ENCODE results near the gene LAMP2. TPM values are rescaled to one million over a fixed set of nuclear protein-coding genes. Genes with fewer than 3 reads are reported as not detected.

The LAMP2 gene
- total and polyA plus RNA-seq, 9 of the 15 experiments (the other 6 are each of a cell fraction or from before 2014, with no cell fraction given), result 22.3 to 77.7 (median 48.6) TPM

GRCh38 chrX:120463241-120463640, 5.9 kb downstream of the LAMP2 start (continued):
- no peak for TF ChIP-seq ELK1 (CRISPR knock-in tag; IDR thresholded peaks at IDR 0.05)
- no peak for TF ChIP-seq ID3 (CRISPR knock-in tag; IDR thresholded peaks at IDR 0.05)
- no peak for TF ChIP-seq ID3 (tag; IDR thresholded peaks at IDR 0.05)
- TF ChIP-seq ZNF644 (tag; IDR thresholded peaks at IDR 0.05; ENCODE audit: low read depth), result no peak

- Histone ChIP-seq H2AFZ (ENCODE audit: low read depth, low read length) (no peak overlapping the region), H3K4me2 (ENCODE audit: insufficient read depth, low read length) (no peak overlapping the region), H3K9me3 (replicated peaks; ENCODE audit: control insufficient read depth, insufficient read depth, low read depth, low read length) (no peaks in the 10 kb centered on the region), H3K9ac (ENCODE audit: insufficient read depth in 1 of 2, low read depth in 2 of 2, low read length in 2 of 2) (no peak overlapping the region; a peak in 1 of 4 replicates), H3K4me3 (no peak overlapping the region), H3K4me1 (replicated peaks in 1 of 2; ENCODE audit: control insufficient read depth in 2 of 2, insufficient read depth in 2 of 2, low read length in 2 of 2) (peaks cover 4 to 29% of the 10 kb centered on the region in 2 experiments; a peak in 4 of 5 replicates), H3K36me3 (ENCODE audit: control insufficient read depth, insufficient read depth, low read length) (no peaks in the 10 kb centered on the region; the same call in 1 of the 3 replicates), H3K79me2 (ENCODE audit: control insufficient read depth, insufficient read depth, low read length) (peaks cover 81% of the 10 kb centered on the region), H3K27me3 (ENCODE audit: control insufficient read depth in 2 of 2, insufficient read depth in 2 of 2, low read length in 2 of 2) (no peaks in the 10 kb centered on the region), H4K20me1 (replicated peaks; ENCODE audit: control insufficient read depth, insufficient read depth, low read length) (no peaks in the 10 kb centered on the region; the same call in 1 of the 2 replicates), H3K9me1 (ENCODE audit: control insufficient read depth, insufficient read depth, low read length) (no peaks in the 10 kb centered on the region), H3K27ac (ENCODE audit: extremely low read depth, low read depth, low read length) (peak overlapping the region; percentile 48; the same call in 1 of the 3 replicates)
- in situ Hi-C loops (cut with MboI), result no loop called here
- whole genome bisulfite sequencing (ENCODE audit: insufficient coverage, low coverage, missing lambda C conversion rate), result 8% methylated on average over 2 of the region's 2 CpGs
- no TSS peak for BruUV-seq (replicated peaks)
- ChIA-PET POLR2A (interaction anchor here (0.7 to 2.1 kb wide), 4 partner anchors 8 to 24 kb away, joined by 3 to 6 read pairs (median 4); no protein-coding TSS in a partner anchor), CTCF (ENCODE audit: low intra/inter-chr PET ratio) (no interaction called here)
- intact Hi-C loops (cut with micrococcal nuclease), result no loop called here
- DNase-seq (ENCODE audit: extremely low read depth in 1 of 4, low spot score in 3 of 4), result peak in 1 of 4 experiments; percentile 15
- ATAC-seq, result peak; percentile 61
- FAIRE-seq, result peak; percentile 65
- peak; percentile 82 for TF ChIP-seq ZNF384 (IDR thresholded peaks at IDR 0.05; ENCODE audit: low read depth, low read length)
- TF ChIP-seq NFE2 (IDR thresholded peaks at IDR 0.05; ENCODE audit: low read depth), result peak; percentile 90
- peak; percentile 68; the same call in 1 of the 2 replicates for TF ChIP-seq MAFG (tag; conservative IDR thresholded peaks at IDR 0.05)
- TF ChIP-seq ZNF395 (CRISPR knock-in tag; IDR thresholded peaks at IDR 0.05), result no peak
- TF ChIP-seq DPF2 (IDR thresholded peaks at IDR 0.05), result peak; percentile 54
- no peak for TF ChIP-seq FOXM1 (IDR thresholded peaks at IDR 0.05; ENCODE audit: low read depth)
- TF ChIP-seq FOXM1 (CRISPR knock-in tag; IDR thresholded peaks at IDR 0.05; ENCODE audit: low read depth), result no peak
- peak; percentile 77 for TF ChIP-seq ZNF316 (IDR thresholded peaks at IDR 0.05)
- TF ChIP-seq MAFK (IDR thresholded peaks at IDR 0.05; ENCODE audit: low read length), result peak; percentile 52; the same call in 1 of the 2 replicates
- peak; percentile 24 for TF ChIP-seq PRDM10 (IDR thresholded peaks at IDR 0.05; ENCODE audit: partially characterized antibody)
- TF ChIP-seq FOXJ2 (tag; IDR thresholded peaks at IDR 0.05), result no peak
- peak; percentile 73 for TF ChIP-seq C11orf30 (IDR thresholded peaks at IDR 0.05; ENCODE audit: low read depth)
- TF ChIP-seq SMARCE1 (IDR thresholded peaks at IDR 0.05), result 0 out of 2 replicates have a peak, but pooled peaks have one; percentile 29
These were observed 6.7 kb downstream of the LAMP2 start for GRCh38 chrX:120462370-120462769.

Data from K562 (cell line).